Measurements from ENCODE around the gene FRS2.
A peak's percentile ranks its signal among the peaks of the same experiment; 100 is the strongest.

FRS2 gene

GRCh38 chr12:69534389-69534822, 64.2 kb downstream of the FRS2 start:
- no peak for DNase-seq

- no peak for DNase-seq
Observed at GRCh38 chr12:69540987-69541386, 70.8 kb downstream of the FRS2 start.

GRCh38 chr12:69544087-69544486, 73.9 kb downstream of the FRS2 start:
- no peak for DNase-seq

GRCh38 chr12:69545081-69545480, 74.9 kb downstream of the FRS2 start:
- no peak for DNase-seq

- no peak for DNase-seq
Observed at GRCh38 chr12:69546693-69547438, 76.7 kb downstream of the FRS2 start.

- no peak for DNase-seq
Observed at GRCh38 chr12:69548687-69549086, 78.5 kb downstream of the FRS2 start.

GRCh38 chr12:69550569-69551350, 80.6 kb downstream of the FRS2 start:
- DNase-seq = no peak

GRCh38 chr12:69553628-69554248, 83.5 kb downstream of the FRS2 start:
- no peak for DNase-seq

- no peak for DNase-seq
Observed at GRCh38 chr12:69555461-69555860, 85.3 kb downstream of the FRS2 start.

GRCh38 chr12:69556383-69556782, 86.2 kb downstream of the FRS2 start:
- no peak for DNase-seq

GRCh38 chr12:69563166-69563762, 93.1 kb downstream of the FRS2 start:
- DNase-seq = no peak

- DNase-seq = no peak
Observed at GRCh38 chr12:69566603-69567002, 96.4 kb downstream of the FRS2 start.

GRCh38 chr12:69569236-69569635, 99.0 kb downstream of the FRS2 start:
- no peak for DNase-seq

- no peak for DNase-seq
Observed at GRCh38 chr12:69570000-69570516, 99.9 kb downstream of the FRS2 start.

GRCh38 chr12:69570545-69571399, 100.6 kb downstream of the FRS2 start:
- peak; percentile 25 for DNase-seq

GRCh38 chr12:69575346-69575745, 105.2 kb downstream of the FRS2 start:
- DNase-seq = no peak

GRCh38 chr12:69578283-69578682, 108.1 kb downstream of the FRS2 start:
- DNase-seq = no peak

- DNase-seq = no peak
Observed at GRCh38 chr12:69579029-69579428, 108.8 kb downstream of the FRS2 start.

- DNase-seq = no peak
Observed at GRCh38 chr12:69580074-69580473, 109.9 kb downstream of the FRS2 start.

- DNase-seq = no peak
Observed at GRCh38 chr12:69583203-69583602, 113.0 kb downstream of the FRS2 start.

GRCh38 chr12:69585189-69586062, 115.2 kb downstream of the FRS2 start, which contains the start of gene CCT2:
CCT2 (plus strand) TSS chr12:69585459; CDS start chr12:69585522, 63 bp downstream.
- peak; percentile 77 for DNase-seq

Measured in NCI-H187 treated with DMSO at 0.1 percent for 48 hours (cell line).